Measurements from ENCODE around the gene C2CD2. TPM values are rescaled to one million over a fixed set of nuclear protein-coding genes. Genes with fewer than 3 reads are reported as not detected.

Gene C2CD2
- total and polyA plus RNA-seq, 3 donors from 2014 or later = 8.6 to 17.4 (median 13.2) TPM

- H3K4me1 ChIP-seq = no peaks in the 10 kb centered on the region
- H3K9me3 ChIP-seq = no peaks in the 10 kb centered on the region
- H3K27me3 ChIP-seq = no peaks in the 10 kb centered on the region
- 97 to 99% methylated on average over 11 to 12 of the region's 12 CpGs for WGBS, 2 donors
- no peak overlapping the region for H3K4me3 ChIP-seq
- TF ChIP-seq POLR2A (IDR thresholded peaks at IDR 0.05) = no peak
- no peak overlapping the region for H3K27ac ChIP-seq
- no peaks in the 10 kb centered on the region for H3K36me3 ChIP-seq (ENCODE audit: low read depth, missing control alignments)
- DNase-seq = no peak
- intact Hi-C loops (cut with DNase I; ENCODE audit: low total_unique reads) = no loop called here
These were observed 39.5 kb downstream of the C2CD2 start for GRCh38 chr21:41914358-41914757.

- 85% methylated on average over 6 to 9 of the region's 9 CpGs for WGBS, 2 donors
- no peak for TF ChIP-seq CTCF (IDR thresholded peaks at IDR 0.05)
- H3K4me3 ChIP-seq = no peak overlapping the region
- no peak for DNase-seq
- intact Hi-C loops (cut with DNase I; ENCODE audit: low total_unique reads) = no loop called here
- no peaks in the 10 kb centered on the region for H3K4me1 ChIP-seq
- H3K36me3 ChIP-seq (ENCODE audit: low read depth, missing control alignments) = no peaks in the 10 kb centered on the region
- no peaks in the 10 kb centered on the region for H3K27me3 ChIP-seq
- H3K9me3 ChIP-seq = no peaks in the 10 kb centered on the region
- H3K27ac ChIP-seq = no peak overlapping the region
These were observed 40.6 kb downstream of the C2CD2 start for GRCh38 chr21:41913230-41913629.

- no peak for DNase-seq
- H3K36me3 ChIP-seq (ENCODE audit: low read depth, missing control alignments) = no peaks in the 10 kb centered on the region
These were observed 45.0 kb downstream of the C2CD2 start for GRCh38 chr21:41908829-41909228.

GRCh38 chr21:41907496-41908258 lies 46.1 kb downstream of the C2CD2 start:
- H3K36me3 ChIP-seq (ENCODE audit: low read depth, missing control alignments) = no peaks in the 10 kb centered on the region
- 87 to 92% methylated on average over 35 to 36 of the region's 36 CpGs for WGBS, 2 donors
- TF ChIP-seq CTCF (IDR thresholded peaks at IDR 0.05) (no peak), POLR2A (IDR thresholded peaks at IDR 0.05) (no peak)
- H3K9me3 ChIP-seq = no peaks in the 10 kb centered on the region
- intact Hi-C loops (cut with DNase I; ENCODE audit: low total_unique reads) = no loop called here
- no peaks in the 10 kb centered on the region for H3K4me1 ChIP-seq
- H3K27ac ChIP-seq = no peak overlapping the region
- H3K27me3 ChIP-seq = no peaks in the 10 kb centered on the region
- no peak overlapping the region for H3K4me3 ChIP-seq
- DNase-seq = no peak

More at GRCh38 chr21:41908829-41909228, 45.0 kb downstream of the C2CD2 start:
- H3K27ac ChIP-seq = no peak overlapping the region
- intact Hi-C loops (cut with DNase I; ENCODE audit: low total_unique reads) = no loop called here
- no peaks in the 10 kb centered on the region for H3K4me1 ChIP-seq
- no peaks in the 10 kb centered on the region for H3K9me3 ChIP-seq
- no peak overlapping the region for H3K4me3 ChIP-seq
- TF ChIP-seq POLR2A (IDR thresholded peaks at IDR 0.05) (no peak), CTCF (IDR thresholded peaks at IDR 0.05) (no peak)
- WGBS, 2 donors = 61 to 64% methylated on average over 3 of the region's 3 CpGs
- H3K27me3 ChIP-seq = no peaks in the 10 kb centered on the region

- Histone ChIP-seq H3K9me3 (no peaks in the 10 kb centered on the region), H3K4me3 (no peak overlapping the region), H3K36me3 (ENCODE audit: low read depth, missing control alignments) (no peaks in the 10 kb centered on the region), H3K27ac (no peak overlapping the region), H3K27me3 (no peaks in the 10 kb centered on the region), H3K4me1 (no peaks in the 10 kb centered on the region)
- TF ChIP-seq CTCF (IDR thresholded peaks at IDR 0.05) (no peak), POLR2A (IDR thresholded peaks at IDR 0.05) (no peak)
- DNase-seq = no peak
- WGBS, 2 donors = 91% methylated on average over 14 of the region's 14 CpGs
- intact Hi-C loops (cut with DNase I; ENCODE audit: low total_unique reads) = no loop called here
These were observed 47.0 kb downstream of the C2CD2 start for GRCh38 chr21:41906770-41907169.
